HEK293 (cell line): ENCODE data around the gene FGD4.

Experiments
- CTCF ChIA-PET: fragments of 350-600 bp; formaldehyde crosslinking; extraction: SDS; loops from one replicate; lab custom pipeline; 2021; ENCODE audit warnings: antibody characterized with exemption; lab: Yijun Ruan, JAX
- POLR2A ChIA-PET: fragments of 300-600 bp; formaldehyde crosslinking; extraction: SDS; loops from one replicate; lab custom pipeline; 2020; ENCODE audit warnings: antibody characterized with exemption, inconsistent platforms; lab: Yijun Ruan, JAX
- H3K27ac ChIP-seq: fragments of 200-500 bp; sonication (Bioruptor generic); 2 replicates; pipeline ENCODE4 v1.5.1; 2014; ENCODE audit warnings: low read depth, low read length, control low read depth, inconsistent platforms; ENCODE audit errors: extremely low read depth
- H3K36me3 ChIP-seq, 2 experiments: fragments of 200-500 bp in 1 of 2; sonication (Bioruptor generic) in 1 of 2; 1 replicate in 1 of 2; 2 replicates in 1 of 2; pipeline ENCODE4 v1.5.1; 2014 to 2017; ENCODE audit warnings: inconsistent platforms in 2 of 2, low read length in 2 of 2; ENCODE audit not compliant: control insufficient read depth in 2 of 2, insufficient read depth in 1 of 2
- H3K4me1 ChIP-seq: fragments of 200-500 bp; sonication (Bioruptor generic); 2 replicates; pipeline ENCODE4 v1.5.1; 2014; ENCODE audit warnings: mild to moderate bottlenecking, low read length, inconsistent platforms; ENCODE audit not compliant: control insufficient read depth, insufficient read depth
- H3K4me3 ChIP-seq: 2 replicates; pipeline ENCODE4 v1.5.1; 2011; ENCODE audit warnings: low read depth, mild to moderate bottlenecking, control low read depth, low read length, moderate library complexity
- H3K9me3 ChIP-seq: fragments of 200-500 bp; sonication (Bioruptor generic); 2 replicates; pipeline ENCODE4 v1.5.1; 2014; ENCODE audit warnings: low read depth, low read length, inconsistent platforms; ENCODE audit not compliant: control insufficient read depth, insufficient read depth
- BCL11B ChIP-seq: fragments of 450-650 bp; formaldehyde crosslinking; IDR thresholded peaks from 2 replicates; pipeline ENCODE4 v1.5.1; 2016; ENCODE audit warnings: low read depth, missing biosample characterization, missing genetic modification characterization
- HOXD13 ChIP-seq: sonication (generic); formaldehyde crosslinking; IDR thresholded peaks from 2 replicates; pipeline ENCODE4 v1.8.0; 2022; ENCODE audit warnings: missing genetic modification reagents, borderline replicate concordance
- INSM2 ChIP-seq: fragments of 450-650 bp; formaldehyde crosslinking; IDR thresholded peaks from 2 replicates; pipeline ENCODE4 v1.5.1; 2016; ENCODE audit warnings: missing biosample characterization, missing genetic modification characterization
- MYNN ChIP-seq: fragments of 450-650 bp; formaldehyde crosslinking; IDR thresholded peaks from 2 replicates; pipeline ENCODE4 v1.5.1; 2016; ENCODE audit warnings: missing biosample characterization, missing genetic modification characterization, borderline replicate concordance
- ZBTB10 ChIP-seq: fragments of 450-650 bp; formaldehyde crosslinking; IDR thresholded peaks from 2 replicates; pipeline ENCODE4 v1.5.1; 2016; ENCODE audit warnings: missing biosample characterization, missing genetic modification characterization
- ZBTB21 ChIP-seq: fragments of 450-650 bp; formaldehyde crosslinking; IDR thresholded peaks from 2 replicates; pipeline ENCODE4 v1.5.1; 2017; ENCODE audit warnings: missing biosample characterization, missing genetic modification characterization
- ZBTB44 ChIP-seq: fragments of 450-650 bp; IDR thresholded peaks from 2 replicates; pipeline ENCODE4 v1.5.1; 2018; ENCODE audit warnings: missing biosample characterization, mild to moderate bottlenecking, missing genetic modification characterization
- ZFP41 ChIP-seq: fragments of 450-650 bp; formaldehyde crosslinking; IDR thresholded peaks from 2 replicates; pipeline ENCODE4 v1.5.1; 2016; ENCODE audit warnings: missing biosample characterization, missing genetic modification characterization, borderline replicate concordance
- ZNF10 ChIP-seq: fragments of 450-650 bp; formaldehyde crosslinking; IDR thresholded peaks from 2 replicates; pipeline ENCODE4 v1.5.1; 2017; ENCODE audit warnings: missing biosample characterization, missing genetic modification characterization
- ZNF132 ChIP-seq: fragments of 450-650 bp; formaldehyde crosslinking; IDR thresholded peaks from 2 replicates; pipeline ENCODE4 v1.5.1; 2017; ENCODE audit warnings: missing biosample characterization, missing genetic modification characterization, borderline replicate concordance
- ZNF19 ChIP-seq: fragments of 450-650 bp; formaldehyde crosslinking; IDR thresholded peaks from 2 replicates; pipeline ENCODE4; 2016; ENCODE audit warnings: missing biosample characterization, missing genetic modification characterization, low read depth
- ZNF202 ChIP-seq: fragments of 450-650 bp; formaldehyde crosslinking; IDR thresholded peaks from 2 replicates; pipeline ENCODE4 v1.5.1; 2016; ENCODE audit warnings: missing biosample characterization, missing genetic modification characterization, borderline replicate concordance
- ZNF221 ChIP-seq: fragments of 450-650 bp; formaldehyde crosslinking; IDR thresholded peaks from 2 replicates; pipeline ENCODE4 v1.5.1; 2017; ENCODE audit warnings: missing biosample characterization, missing genetic modification characterization, borderline replicate concordance
- ZNF266 ChIP-seq: fragments of 450-650 bp; formaldehyde crosslinking; IDR thresholded peaks from 2 replicates; pipeline ENCODE4 v1.5.1; 2016; ENCODE audit warnings: missing biosample characterization, missing genetic modification characterization, low read depth
- ZNF354C ChIP-seq: fragments of 450-650 bp; formaldehyde crosslinking; IDR thresholded peaks from 2 replicates; pipeline ENCODE4 v1.5.1; 2016; ENCODE audit warnings: missing biosample characterization, missing genetic modification characterization, low read depth, borderline replicate concordance
- ZNF48 ChIP-seq: fragments of 450-650 bp; formaldehyde crosslinking; IDR thresholded peaks from 2 replicates; pipeline ENCODE4 v1.5.1; 2016; ENCODE audit warnings: missing biosample characterization, missing genetic modification characterization
- ZNF488 ChIP-seq: fragments of 450-650 bp; formaldehyde crosslinking; IDR thresholded peaks from 2 replicates; pipeline ENCODE4 v1.5.1; 2016; ENCODE audit warnings: missing biosample characterization, missing genetic modification characterization
- ZNF571 ChIP-seq: fragments of 450-650 bp; formaldehyde crosslinking; IDR thresholded peaks from 2 replicates; pipeline ENCODE4 v1.5.0; 2017; ENCODE audit warnings: missing biosample characterization, missing genetic modification characterization
- ZNF585B ChIP-seq: fragments of 450-650 bp; formaldehyde crosslinking; IDR thresholded peaks from 2 replicates; pipeline ENCODE4 v1.5.1; 2016; ENCODE audit warnings: missing biosample characterization, missing genetic modification characterization
- ZNF600 ChIP-seq: fragments of 450-650 bp; formaldehyde crosslinking; IDR thresholded peaks from 2 replicates; pipeline ENCODE4 v1.5.1; 2016; ENCODE audit warnings: missing biosample characterization, missing genetic modification characterization
- ZNF76 ChIP-seq: fragments of 450-650 bp; formaldehyde crosslinking; IDR thresholded peaks from 2 replicates; pipeline ENCODE4; 2016; ENCODE audit warnings: low read depth, missing biosample characterization, missing genetic modification characterization, borderline replicate concordance
- ZSCAN23 ChIP-seq: fragments of 450-650 bp; formaldehyde crosslinking; IDR thresholded peaks from 2 replicates; pipeline ENCODE4 v1.5.1; 2016; ENCODE audit warnings: missing biosample characterization, missing genetic modification characterization

The FGD4 gene

GRCh38 chr12:32379213-32379612, 20.1 kb upstream of the FGD4 start (continued):
- TF ChIP-seq MYNN (tag by site-specific recombination) (no peak), ZSCAN23 (tag by site-specific recombination) (no peak), ZNF488 (tag by site-specific recombination) (no peak)

- H3K27ac ChIP-seq, result no peak overlapping the region
- no peak for TF ChIP-seq ZNF48 (tag by site-specific recombination)
- TF ChIP-seq ZBTB21 (tag by site-specific recombination), result no peak
- no peak for TF ChIP-seq ZBTB44 (tag by site-specific recombination)
- TF ChIP-seq ZNF19 (tag by site-specific recombination), result no peak
- no peak for TF ChIP-seq ZNF221 (tag by site-specific recombination)
- no peak for TF ChIP-seq ZNF10
- TF ChIP-seq ZNF132 (tag by site-specific recombination), result no peak
- no peak for TF ChIP-seq HOXD13
- POLR2A ChIA-PET, result no interaction called here
- H3K9me3 ChIP-seq, result no peaks in the 10 kb centered on the region
- CTCF ChIA-PET, result no interaction called here
- peaks cover 28% of the 10 kb centered on the region; the same call in 1 of the 2 replicates for H3K4me1 ChIP-seq
- H3K36me3 ChIP-seq, result no peaks in the 10 kb centered on the region
- no peak overlapping the region for H3K4me3 ChIP-seq
Observed at GRCh38 chr12:32379667-32380066, 19.7 kb upstream of the FGD4 start.

GRCh38 chr12:32382226-32382625, 17.1 kb upstream of the FGD4 start:
- POLR2A ChIA-PET, result no interaction called here
- CTCF ChIA-PET, result no interaction called here
- TF ChIP-seq ZBTB10 (tag by site-specific recombination) (no peak), ZNF600 (tag by site-specific recombination) (no peak), INSM2 (tag by site-specific recombination) (no peak), ZNF571 (no peak), ZFP41 (tag by site-specific recombination) (no peak), ZNF266 (tag by site-specific recombination) (no peak), ZNF354C (tag by site-specific recombination) (no peak), BCL11B (tag by site-specific recombination) (no peak), ZNF585B (tag by site-specific recombination) (no peak), ZNF76 (no peak), ZNF202 (tag by site-specific recombination) (no peak)

More at GRCh38 chr12:32382226-32382625, 17.1 kb upstream of the FGD4 start:
- Histone ChIP-seq H3K4me1 (peaks cover 28% of the 10 kb centered on the region; the same call in 1 of the 2 replicates), H3K27ac (no peak overlapping the region), H3K36me3 (no peaks in the 10 kb centered on the region), H3K9me3 (no peaks in the 10 kb centered on the region), H3K4me3 (no peak overlapping the region)
